MCF 10A (cell line): ENCODE data around the gene ANAPC1. TPM values are rescaled to one million over a fixed set of nuclear protein-coding genes. Genes with fewer than 3 reads are reported as not detected.

Source experiments
- BruUV-seq: library from RNA; stranded (reverse); fragments of 400-500 nt; replicated peaks from 2 replicates; lab custom pipeline; 2021; lab: Mats Ljungman, UMichigan
- CTCF ChIA-PET: fragments of 300-600 bp; sonication (Branson Sonifier 250); formaldehyde crosslinking; extraction: SDS; loops from one replicate; lab custom pipeline; 2021; ENCODE audit warnings: antibody characterized with exemption, inconsistent platforms; lab: Yijun Ruan, JAX
- POLR2A ChIA-PET: fragments of 300-600, 350-650 bp; sonication (Branson Sonifier 250); formaldehyde crosslinking; extraction: SDS; loops from one replicate; lab custom pipeline; 2020; ENCODE audit warnings: antibody characterized with exemption, inconsistent platforms; lab: Yijun Ruan, JAX
- DNase-seq: peaks from one replicate; pipeline ENCODE4 v3.0.0-alpha.2; 2018; ENCODE audit not compliant: unreplicated experiment
- H3K27ac Mint-ChIP-seq: one replicate; pipeline ENCODE4 v1.8.0; 2022; ENCODE audit warnings: mild to moderate bottlenecking, low read depth, mixed read lengths; ENCODE audit not compliant: unreplicated experiment
- H3K27me3 Mint-ChIP-seq: one replicate; pipeline ENCODE4 v1.8.0; 2022; ENCODE audit warnings: mixed read lengths; ENCODE audit not compliant: insufficient read depth, unreplicated experiment
- H3K36me3 Mint-ChIP-seq: one replicate; pipeline ENCODE4 v1.8.0; 2022; ENCODE audit warnings: mild to moderate bottlenecking, moderate library complexity, mixed read lengths; ENCODE audit not compliant: insufficient read depth, unreplicated experiment
- H3K4me1 Mint-ChIP-seq: one replicate; pipeline ENCODE4 v1.8.0; 2022; ENCODE audit warnings: mixed read lengths; ENCODE audit not compliant: insufficient read depth, unreplicated experiment
- H3K4me3 Mint-ChIP-seq: one replicate; pipeline ENCODE4 v1.8.0; 2022; ENCODE audit warnings: mild to moderate bottlenecking, moderate library complexity, mixed read lengths; ENCODE audit not compliant: unreplicated experiment
- H3K9me3 Mint-ChIP-seq: one replicate; pipeline ENCODE4 v1.8.0; 2022; ENCODE audit warnings: mixed read lengths; ENCODE audit not compliant: unreplicated experiment
- CTCF ChIP-seq: fragments of 200-600 bp; IDR thresholded peaks from one replicate; pipeline ENCODE4 v1.8.0; 2022; ENCODE audit warnings: antibody characterized with exemption, mild to moderate bottlenecking; ENCODE audit not compliant: unreplicated experiment
- intact Hi-C: fragments of 100-400 bp; cut with micrococcal nuclease; formaldehyde crosslinking; loops from 2 replicates; pipeline ENCODE4 v1.14.1; 2022
- total RNA-seq: library from RNA; stranded (reverse); gene quantifications from 2 replicates; pipeline ENCODE4 v1.2.3, GENCODE V29; 2022

ANAPC1 gene
- total RNA-seq, 1 experiment from 2014 or later: 66.1 TPM

GRCh38 chr2:111930409-111930808, 46.4 kb upstream of the ANAPC1 start:
- Mint-ChIP-seq H3K27ac (peak overlapping the region; percentile 29), H3K36me3 (no peaks in the 10 kb centered on the region), H3K9me3 (no peaks in the 10 kb centered on the region), H3K27me3 (peaks cover 66% of the 10 kb centered on the region), H3K4me3 (no peak overlapping the region), H3K4me1 (peaks cover 9% of the 10 kb centered on the region)
- intact Hi-C loops: loop anchor here (2.0 kb wide), 1 partner anchor 44 kb away; no protein-coding TSS in a partner anchor
- BruUV-seq: no TSS peak
- DNase-seq: no peak
- ChIA-PET POLR2A (no interaction called here), CTCF (no interaction called here)
- no peak for TF ChIP-seq CTCF

- CTCF ChIA-PET: interaction anchor here (0.7 to 0.8 kb wide), 2 partner anchors 24 to 40 kb away, joined by 3 read pairs; no protein-coding TSS in a partner anchor
- H3K9me3 Mint-ChIP-seq: no peaks in the 10 kb centered on the region
- no peak for TF ChIP-seq CTCF
- no peak overlapping the region for H3K4me3 Mint-ChIP-seq
- POLR2A ChIA-PET: interaction anchor here (0.5 kb wide), 1 partner anchor 24 kb away, joined by 4 read pairs; no protein-coding TSS in a partner anchor
- no peak overlapping the region for H3K27ac Mint-ChIP-seq
- intact Hi-C loops: no loop called here
- peaks cover 59% of the 10 kb centered on the region for H3K27me3 Mint-ChIP-seq
- DNase-seq: no peak
- H3K4me1 Mint-ChIP-seq: peaks cover 9% of the 10 kb centered on the region
- no peaks in the 10 kb centered on the region for H3K36me3 Mint-ChIP-seq
- BruUV-seq: no TSS peak
Measured at GRCh38 chr2:111927723-111928122, 43.7 kb upstream of the ANAPC1 start.

- H3K27me3 Mint-ChIP-seq: peaks cover 50% of the 10 kb centered on the region
- TF ChIP-seq CTCF: no peak
- ChIA-PET CTCF (interaction anchor here (0.7 to 1.1 kb wide), 2 partner anchors 37 to 145 kb away, joined by 3 to 4 read pairs; no protein-coding TSS in a partner anchor), POLR2A (interaction anchor here (1.3 kb wide), 1 partner anchor 15 kb away, joined by 4 read pairs; no protein-coding TSS in a partner anchor)
- H3K36me3 Mint-ChIP-seq: no peaks in the 10 kb centered on the region
- no peaks in the 10 kb centered on the region for H3K4me1 Mint-ChIP-seq
- H3K4me3 Mint-ChIP-seq: no peak overlapping the region
- BruUV-seq: no TSS peak
- intact Hi-C loops: no loop called here
- DNase-seq: no peak
- H3K9me3 Mint-ChIP-seq: no peaks in the 10 kb centered on the region
- no peak overlapping the region for H3K27ac Mint-ChIP-seq
Measured at GRCh38 chr2:111924617-111925107, 40.7 kb upstream of the ANAPC1 start.

GRCh38 chr2:111923276-111923804, 39.3 kb upstream of the ANAPC1 start:
- intact Hi-C loops: no loop called here
- H3K4me1 Mint-ChIP-seq: no peaks in the 10 kb centered on the region
- H3K27ac Mint-ChIP-seq: no peak overlapping the region
- no peaks in the 10 kb centered on the region for H3K9me3 Mint-ChIP-seq
- no peak overlapping the region for H3K4me3 Mint-ChIP-seq
- CTCF ChIA-PET: interaction anchor here (0.6 to 1.1 kb wide), 2 partner anchors 13 to 146 kb away, joined by 3 read pairs; no protein-coding TSS in a partner anchor
- DNase-seq: no peak
- BruUV-seq: no TSS peak
- no peaks in the 10 kb centered on the region for H3K36me3 Mint-ChIP-seq
- POLR2A ChIA-PET: interaction anchor here (0.6 to 1.3 kb wide), 2 partner anchors 13 to 31 kb away, joined by 3 to 4 read pairs; no protein-coding TSS in a partner anchor
- peaks cover 40% of the 10 kb centered on the region for H3K27me3 Mint-ChIP-seq
- no peak for TF ChIP-seq CTCF
